ENCODE measurements around the gene FMNL2.
A peak's percentile ranks its signal among the peaks of the same experiment; 100 is the strongest.
"Not testable (repeated sequence)": the region's sequence is repeated elsewhere in the genome, so short reads cannot be mapped to it uniquely, and the experiment has no call there.

FMNL2 gene

GRCh38 chr2:152335016-152335725 lies at the start of gene FMNL2:
Gene FMNL2, plus strand, starts transcription at chr2:152335174.
- peak in 2 of 3 experiments; percentile 2 to 22 for DNase-seq (ENCODE audit: low read depth in 3 of 3)

- no peak for DNase-seq (ENCODE audit: low read depth in 3 of 3)
Observed at GRCh38 chr2:152292991-152293390, 42.0 kb upstream of the FMNL2 start.

GRCh38 chr2:152297715-152298114 lies 37.3 kb upstream of the FMNL2 start:
- DNase-seq (ENCODE audit: low read depth in 3 of 3) = no peak

GRCh38 chr2:152298754-152299153 lies 36.2 kb upstream of the FMNL2 start:
- DNase-seq (ENCODE audit: low read depth in 3 of 3) = no peak

GRCh38 chr2:152301131-152301530 lies 33.8 kb upstream of the FMNL2 start:
- DNase-seq (ENCODE audit: low read depth in 3 of 3) = no peak

GRCh38 chr2:152303951-152304350 lies 31.0 kb upstream of the FMNL2 start:
- DNase-seq (ENCODE audit: low read depth in 3 of 3) = no peak

- no peak for DNase-seq (ENCODE audit: low read depth in 3 of 3)
Observed at GRCh38 chr2:152304836-152305235, 30.1 kb upstream of the FMNL2 start.

- DNase-seq (ENCODE audit: low read depth in 3 of 3) = no peak
Observed at GRCh38 chr2:152307863-152308262, 27.1 kb upstream of the FMNL2 start.

- DNase-seq (ENCODE audit: low read depth in 3 of 3) = no peak
Observed at GRCh38 chr2:152309352-152310214, 25.4 kb upstream of the FMNL2 start.

- no peak for DNase-seq (ENCODE audit: low read depth in 3 of 3)
Observed at GRCh38 chr2:152319822-152320570, 15.0 kb upstream of the FMNL2 start.

- no peak for DNase-seq (ENCODE audit: low read depth in 3 of 3)
Observed at GRCh38 chr2:152320814-152321213, 14.2 kb upstream of the FMNL2 start.

GRCh38 chr2:152322222-152322621 lies 12.8 kb upstream of the FMNL2 start:
- no peak for DNase-seq (ENCODE audit: low read depth in 3 of 3)

- DNase-seq (ENCODE audit: low read depth in 3 of 3) = not testable (repeated sequence)
Observed at GRCh38 chr2:152325126-152325525, 9.8 kb upstream of the FMNL2 start.

GRCh38 chr2:152326710-152327109 lies 8.3 kb upstream of the FMNL2 start:
- no peak for DNase-seq (ENCODE audit: low read depth in 3 of 3)

GRCh38 chr2:152328013-152328412 lies 7.0 kb upstream of the FMNL2 start:
- no peak for DNase-seq (ENCODE audit: low read depth in 3 of 3)

GRCh38 chr2:152330235-152330866 lies 4.6 kb upstream of the FMNL2 start:
- DNase-seq (ENCODE audit: low read depth in 3 of 3) = no peak

- DNase-seq (ENCODE audit: low read depth in 3 of 3) = no peak
Observed at GRCh38 chr2:152334701-152335015, 316 bp upstream of the FMNL2 start.

- peak in 1 of 3 experiments; percentile 2 for DNase-seq (ENCODE audit: low read depth in 3 of 3)
Observed at GRCh38 chr2:152335726-152336118, 748 bp downstream of the FMNL2 start.

- no peak for DNase-seq (ENCODE audit: low read depth in 3 of 3)
Observed at GRCh38 chr2:152336119-152336853, 1.3 kb downstream of the FMNL2 start.

- no peak for DNase-seq (ENCODE audit: low read depth in 3 of 3)
Observed at GRCh38 chr2:152336854-152337510, 2.0 kb downstream of the FMNL2 start.

- no peak for DNase-seq (ENCODE audit: low read depth in 3 of 3)
Observed at GRCh38 chr2:152337511-152337903, 2.5 kb downstream of the FMNL2 start.

Data from stimulated activated CD4-positive, alpha-beta T cell treated with anti-CD3 and anti-CD28 coated beads, TNF-alpha, amount 100 ng/mL, for 4 hours (primary cell).